ENCODE measurements around the gene FAM76B.

The FAM76B gene

DNA sequence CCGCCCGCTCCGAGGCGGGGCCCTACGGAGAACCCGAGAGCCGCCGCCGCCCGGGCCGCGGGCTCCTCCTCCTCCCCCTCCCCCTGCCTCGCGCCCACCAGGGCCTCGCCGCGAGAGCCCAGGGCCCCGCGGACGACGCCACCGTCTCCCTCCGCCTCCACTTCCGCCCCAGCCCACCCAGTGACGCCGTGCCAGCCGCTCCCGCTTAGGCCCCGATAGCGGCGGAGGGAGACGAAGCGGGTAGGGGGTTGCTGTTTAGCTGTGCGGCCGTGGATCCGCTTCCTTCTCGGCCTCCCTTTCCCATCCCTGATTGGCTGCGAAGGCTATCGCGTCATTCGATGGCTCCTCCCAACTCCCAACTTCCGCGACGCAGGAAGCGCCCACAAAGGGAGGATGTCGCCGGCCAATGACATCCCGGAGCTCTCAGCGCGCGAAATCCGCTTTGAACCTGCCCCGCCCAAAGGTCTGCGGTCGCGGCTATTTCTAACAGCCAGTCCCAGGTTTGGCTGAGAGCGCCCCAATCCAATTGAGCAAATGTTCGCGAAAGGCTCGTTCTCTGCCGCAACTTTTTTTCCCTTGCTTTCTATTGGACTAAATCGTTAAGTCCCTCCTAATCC is at the start of gene FAM76B:
FAM76B (minus strand) TSS at position 277 of the 617 bp plus-strand sequence. CDS start 304 bp downstream, outside the sequence.
- DNase-seq (ENCODE audit: extremely low read depth, low read depth) = peak; percentile 98
- TF ChIP-seq, protein P1, sequence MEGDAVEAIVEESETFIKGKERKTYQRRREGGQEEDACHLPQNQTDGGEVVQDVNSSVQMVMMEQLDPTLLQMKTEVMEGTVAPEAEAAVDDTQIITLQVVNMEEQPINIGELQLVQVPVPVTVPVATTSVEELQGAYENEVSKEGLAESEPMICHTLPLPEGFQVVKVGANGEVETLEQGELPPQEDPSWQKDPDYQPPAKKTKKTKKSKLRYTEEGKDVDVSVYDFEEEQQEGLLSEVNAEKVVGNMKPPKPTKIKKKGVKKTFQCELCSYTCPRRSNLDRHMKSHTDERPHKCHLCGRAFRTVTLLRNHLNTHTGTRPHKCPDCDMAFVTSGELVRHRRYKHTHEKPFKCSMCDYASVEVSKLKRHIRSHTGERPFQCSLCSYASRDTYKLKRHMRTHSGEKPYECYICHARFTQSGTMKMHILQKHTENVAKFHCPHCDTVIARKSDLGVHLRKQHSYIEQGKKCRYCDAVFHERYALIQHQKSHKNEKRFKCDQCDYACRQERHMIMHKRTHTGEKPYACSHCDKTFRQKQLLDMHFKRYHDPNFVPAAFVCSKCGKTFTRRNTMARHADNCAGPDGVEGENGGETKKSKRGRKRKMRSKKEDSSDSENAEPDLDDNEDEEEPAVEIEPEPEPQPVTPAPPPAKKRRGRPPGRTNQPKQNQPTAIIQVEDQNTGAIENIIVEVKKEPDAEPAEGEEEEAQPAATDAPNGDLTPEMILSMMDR (IDR thresholded peaks at IDR 0.05; ENCODE audit: low read depth, low read length, missing control alignments) = no peak

DNA sequence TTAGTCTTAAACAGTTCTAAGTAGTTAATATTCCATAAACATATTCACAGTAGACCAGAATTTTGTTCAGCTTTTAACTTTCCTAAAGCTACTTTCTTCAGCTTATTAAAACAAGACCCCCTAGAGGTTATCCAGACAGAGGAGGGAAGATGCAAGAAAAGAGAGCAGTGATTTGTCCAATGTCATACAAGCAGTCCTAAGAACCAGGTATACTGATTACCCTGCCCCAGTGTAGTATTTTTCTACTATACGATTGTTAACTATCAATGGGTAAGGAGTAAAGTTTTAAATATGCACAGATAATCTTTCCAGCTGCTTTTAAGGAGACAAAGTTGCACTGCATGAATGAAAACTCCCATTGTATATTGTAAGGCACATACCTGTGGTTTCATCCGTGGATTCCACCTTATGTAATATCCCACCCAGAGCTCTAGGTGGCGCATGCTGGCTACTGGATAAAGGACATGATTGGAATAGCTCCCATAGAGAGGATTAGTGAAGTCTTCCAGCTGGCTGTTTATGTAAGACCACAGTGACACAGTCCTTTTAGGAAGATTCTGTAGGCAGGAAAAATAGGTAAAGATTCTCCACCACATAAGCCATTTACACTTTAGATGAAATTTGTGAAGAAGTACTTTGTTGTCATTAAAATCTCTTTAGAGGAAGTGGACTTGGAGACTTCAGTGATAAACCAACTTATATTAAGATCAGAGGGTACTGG is 46.3 kb upstream of the FAM76B start:
- no peak overlapping the region for H3K4me3 ChIP-seq (replicated peaks; ENCODE audit: low read depth, low read length)
- DNase-seq (ENCODE audit: extremely low read depth, low read depth) = peak; percentile 77
- TF ChIP-seq, protein P1 (IDR thresholded peaks at IDR 0.05; ENCODE audit: low read depth, low read length, missing control alignments) = peak; percentile 85

More for the DNA sequence above, at the start of gene FAM76B:
- H3K4me3 ChIP-seq (replicated peaks; ENCODE audit: low read depth, low read length) = peak within 1 kb of the TSS; percentile 94

DNA sequence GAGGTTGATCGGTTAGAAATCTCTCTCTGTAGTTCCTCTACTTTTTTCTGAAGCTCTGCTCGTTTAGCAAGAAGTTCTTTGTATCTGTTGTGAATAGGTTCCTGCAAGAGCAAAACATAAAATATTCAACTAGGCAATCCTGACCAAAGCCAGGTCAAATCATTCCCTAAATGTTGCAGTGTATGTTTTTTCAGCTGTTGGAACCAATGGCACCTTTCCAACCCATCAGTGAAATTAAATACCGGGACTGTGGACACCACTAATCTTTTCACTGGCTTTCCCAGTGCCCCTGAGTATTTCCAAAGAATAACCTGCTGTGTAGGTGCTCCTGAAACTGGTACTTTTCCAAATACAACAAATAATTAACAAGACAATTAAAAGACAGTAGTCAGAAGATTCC is 45.8 kb upstream of the FAM76B start:
- H3K4me3 ChIP-seq (replicated peaks; ENCODE audit: low read depth, low read length) = no peak overlapping the region
- TF ChIP-seq, protein P1 (IDR thresholded peaks at IDR 0.05; ENCODE audit: low read depth, low read length, missing control alignments) = no peak
- no peak for DNase-seq (ENCODE audit: extremely low read depth, low read depth)

DNA sequence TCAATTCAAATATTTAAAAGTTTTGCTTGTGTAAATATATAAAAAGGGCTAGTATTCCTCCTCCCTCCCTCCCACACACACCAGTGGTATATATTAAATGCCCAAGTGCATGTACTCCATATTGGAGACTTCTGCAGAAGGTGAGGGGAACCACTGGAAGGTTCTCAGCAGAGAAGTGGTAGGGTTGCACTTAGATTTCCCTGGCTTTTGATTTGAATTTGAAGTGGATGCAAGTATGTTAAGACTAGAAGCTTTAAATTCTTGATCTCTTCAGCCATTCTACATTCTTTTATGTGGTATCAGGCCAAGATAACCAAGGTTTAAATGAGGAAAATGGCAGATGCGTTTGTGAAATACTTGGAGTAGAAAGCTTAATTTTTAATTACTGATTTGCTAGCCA is 43.8 kb upstream of the FAM76B start:
- TF ChIP-seq, protein P1 (IDR thresholded peaks at IDR 0.05; ENCODE audit: low read depth, low read length, missing control alignments) = no peak
- DNase-seq (ENCODE audit: extremely low read depth, low read depth) = no peak

DNA sequence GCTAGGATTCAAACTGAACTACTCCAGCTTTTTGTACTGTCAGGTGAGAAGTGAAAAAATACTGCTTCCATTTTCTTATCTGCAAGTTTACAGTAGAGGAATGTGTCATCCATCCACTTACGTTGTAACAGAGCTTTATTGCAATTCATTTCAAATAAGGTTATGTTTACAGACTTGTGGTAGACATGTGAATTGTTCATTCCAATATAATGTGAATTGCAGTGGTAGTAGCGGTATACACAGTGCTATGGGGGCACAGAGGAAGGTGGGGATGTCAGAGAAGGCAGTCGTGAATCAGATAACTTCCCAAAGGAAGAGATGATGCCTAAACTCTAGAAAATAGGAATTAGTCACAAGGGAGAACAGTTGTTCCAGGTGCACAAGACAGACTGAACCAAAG is 43.2 kb upstream of the FAM76B start:
- TF ChIP-seq, protein P1 (IDR thresholded peaks at IDR 0.05; ENCODE audit: low read depth, low read length, missing control alignments) = no peak
- no peak overlapping the region for H3K4me3 ChIP-seq (replicated peaks; ENCODE audit: low read depth, low read length)
- no peak for DNase-seq (ENCODE audit: extremely low read depth, low read depth)

More for the DNA sequence above, 43.8 kb upstream of the FAM76B start:
- no peak overlapping the region for H3K4me3 ChIP-seq (replicated peaks; ENCODE audit: low read depth, low read length)

DNA sequence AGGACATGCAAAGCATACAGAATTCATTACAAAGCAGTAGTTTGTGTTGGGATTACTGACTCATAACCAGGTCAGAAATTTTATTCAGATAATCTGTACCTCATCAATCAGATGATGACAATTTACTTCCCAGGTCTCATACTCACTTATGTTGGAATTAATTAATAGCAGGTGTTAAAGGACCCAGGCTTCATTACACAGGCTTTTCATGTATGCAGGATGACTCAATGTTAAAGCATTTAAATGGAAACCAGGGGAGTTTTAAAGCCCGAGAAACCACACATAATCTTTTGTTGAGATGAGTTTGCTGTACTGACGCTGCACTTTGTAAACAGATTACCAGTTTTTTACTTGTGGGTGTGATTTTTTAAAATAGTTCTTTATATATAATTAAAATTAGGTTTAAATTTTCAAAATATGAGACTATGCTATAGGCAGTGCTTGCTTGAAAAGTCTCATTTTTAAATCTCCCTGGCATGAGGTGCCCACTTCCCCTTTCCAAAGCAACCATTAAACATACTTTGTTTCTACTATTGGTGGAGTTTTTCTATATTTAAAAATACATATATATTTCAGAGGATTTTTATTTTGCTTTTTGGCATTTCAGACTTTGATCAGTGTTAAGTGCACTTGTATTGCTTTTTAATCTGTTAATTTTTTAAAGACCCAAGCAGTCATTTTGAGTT is 41.8 kb upstream of the FAM76B start:
- peak; percentile 92 for DNase-seq (ENCODE audit: extremely low read depth, low read depth)
- TF ChIP-seq, protein P1 (IDR thresholded peaks at IDR 0.05; ENCODE audit: low read depth, low read length, missing control alignments) = no peak
- no peak overlapping the region for H3K4me3 ChIP-seq (replicated peaks; ENCODE audit: low read depth, low read length)

Measured in HFF-Myc (cell line).